ENCODE data around the gene CRISPLD2.

DNA sequence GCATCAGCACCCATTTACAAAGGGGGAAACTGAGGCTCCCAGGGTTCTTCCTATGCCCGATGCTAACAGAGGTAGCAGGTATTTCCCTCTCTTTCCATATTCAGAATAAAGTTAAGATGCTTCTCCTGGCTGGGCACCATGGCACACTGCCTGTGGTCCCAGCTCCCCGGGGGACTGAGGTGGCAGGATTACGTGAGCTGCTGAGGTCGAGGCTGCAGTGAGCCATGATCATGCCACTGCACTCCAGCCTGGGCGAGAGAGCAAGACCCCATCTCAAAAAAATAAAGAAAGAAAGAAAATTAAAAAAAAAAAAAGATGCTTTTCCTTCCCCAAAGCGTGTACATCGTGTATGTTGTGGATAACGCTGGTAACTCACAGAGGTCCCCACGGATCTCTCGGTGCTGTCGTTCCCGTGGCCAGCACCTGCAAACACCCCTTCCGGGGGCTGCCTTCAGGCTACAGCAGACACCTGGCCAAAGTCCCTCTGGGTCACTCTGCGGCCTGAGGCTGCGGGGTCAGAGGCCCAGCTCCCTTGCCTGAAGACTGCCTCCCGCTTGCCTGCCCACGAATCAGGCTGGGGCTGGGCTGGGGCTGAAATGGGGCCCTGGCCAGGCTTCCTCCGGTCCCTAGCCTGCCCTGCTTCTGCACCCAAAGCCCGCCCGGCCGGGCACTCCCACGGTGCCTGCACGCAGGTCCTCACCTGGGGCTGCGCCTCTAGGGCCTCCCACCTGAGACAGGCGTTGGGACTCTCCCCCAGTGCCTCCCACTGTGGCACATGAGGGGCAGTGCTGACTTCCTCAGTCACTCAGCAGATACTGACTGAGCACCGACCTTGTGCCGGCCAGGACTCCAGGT is 128.4 kb downstream of the CRISPLD2 start:
- TF ChIP-seq TARDBP (IDR thresholded peaks at IDR 0.05) = no peak
- TF ChIP-seq NFRKB (IDR thresholded peaks at IDR 0.05) = no peak
- no peak for TF ChIP-seq FOXM1 (IDR thresholded peaks at IDR 0.05; ENCODE audit: borderline replicate concordance)
- no peak for TF ChIP-seq FOXK2 (IDR thresholded peaks at IDR 0.05)
- TF ChIP-seq HDGF (IDR thresholded peaks at IDR 0.05; ENCODE audit: borderline replicate concordance) = no peak
- no peak for TF ChIP-seq SP1 (IDR thresholded peaks at IDR 0.05)
- no peak for TF ChIP-seq ELF4 (IDR thresholded peaks at IDR 0.05)
- TF ChIP-seq ARNT (IDR thresholded peaks at IDR 0.05) = no peak
- no peak for TF ChIP-seq LEF1 (IDR thresholded peaks at IDR 0.05; ENCODE audit: borderline replicate concordance)
- TF ChIP-seq BHLHE40 (IDR thresholded peaks at IDR 0.05; ENCODE audit: borderline replicate concordance) = no peak
- TF ChIP-seq, protein P1, sequence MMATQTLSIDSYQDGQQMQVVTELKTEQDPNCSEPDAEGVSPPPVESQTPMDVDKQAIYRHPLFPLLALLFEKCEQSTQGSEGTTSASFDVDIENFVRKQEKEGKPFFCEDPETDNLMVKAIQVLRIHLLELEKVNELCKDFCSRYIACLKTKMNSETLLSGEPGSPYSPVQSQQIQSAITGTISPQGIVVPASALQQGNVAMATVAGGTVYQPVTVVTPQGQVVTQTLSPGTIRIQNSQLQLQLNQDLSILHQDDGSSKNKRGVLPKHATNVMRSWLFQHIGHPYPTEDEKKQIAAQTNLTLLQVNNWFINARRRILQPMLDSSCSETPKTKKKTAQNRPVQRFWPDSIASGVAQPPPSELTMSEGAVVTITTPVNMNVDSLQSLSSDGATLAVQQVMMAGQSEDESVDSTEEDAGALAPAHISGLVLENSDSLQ (IDR thresholded peaks at IDR 0.05) = no peak
